ENCODE results near the gene FLT3LG.
A peak's percentile ranks its signal among the peaks of the same experiment; 100 is the strongest.

The FLT3LG gene

DNA sequence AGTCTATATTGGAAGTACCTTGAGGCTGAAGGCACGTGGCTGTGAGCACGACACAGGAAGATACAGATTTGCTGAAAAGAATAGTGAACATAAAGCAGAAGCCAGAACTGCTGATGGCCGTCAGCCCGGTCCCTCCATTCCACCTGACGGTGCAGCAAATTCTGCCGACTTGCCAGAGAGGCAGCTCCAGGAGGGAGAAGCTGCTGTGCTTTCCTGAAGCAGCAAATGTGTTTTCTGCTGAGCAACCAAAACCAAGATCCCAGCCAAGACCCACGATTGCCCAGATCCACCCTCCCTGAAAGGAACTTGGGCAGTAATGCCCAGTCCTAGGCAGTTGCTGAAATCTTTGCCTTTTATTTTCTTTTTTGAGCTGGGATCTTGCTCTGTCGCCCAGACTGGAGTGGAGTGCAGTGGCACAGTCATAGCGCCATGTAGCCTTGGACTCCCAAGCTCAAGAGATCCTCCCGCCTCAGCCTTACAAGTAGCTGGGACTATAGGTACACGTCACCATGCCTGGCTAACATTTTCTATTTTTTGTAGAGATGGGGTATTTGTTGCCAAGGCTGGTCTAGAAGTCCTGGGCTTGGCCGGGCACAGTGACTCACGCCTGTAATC, 46.8 kb downstream of the FLT3LG start:
- DNase-seq: no peak

DNA sequence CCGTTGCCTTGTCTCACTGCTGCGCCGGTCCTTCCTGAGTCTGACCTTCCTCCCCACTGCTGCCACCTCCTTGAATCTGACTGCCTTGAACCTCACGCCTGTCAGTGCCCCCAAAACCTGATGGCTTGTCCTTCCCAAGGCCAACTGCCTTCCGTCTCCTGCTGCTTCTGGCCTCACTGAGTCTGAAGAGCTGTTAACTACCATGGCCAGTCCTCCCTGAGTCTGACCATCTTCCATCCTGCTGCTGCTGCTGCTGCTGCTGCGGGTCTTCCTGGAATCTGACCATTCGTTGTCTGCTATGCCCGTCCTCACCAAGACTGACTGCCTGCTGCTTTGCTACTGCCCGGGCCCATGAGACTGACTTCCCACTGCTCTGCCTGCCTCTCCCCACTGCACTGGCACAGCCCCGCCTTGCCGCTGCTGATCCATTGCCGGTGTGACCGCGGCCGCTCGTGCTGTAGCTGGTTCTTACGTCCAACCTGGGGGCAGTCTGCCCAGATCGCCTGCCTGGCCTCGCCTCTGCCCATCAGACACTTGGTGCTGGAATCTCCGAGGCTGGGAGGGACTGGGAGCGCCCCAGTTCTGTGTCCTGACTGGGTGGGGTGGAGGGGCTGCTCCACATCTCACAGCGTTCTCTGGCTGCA, 50.9 kb downstream of the FLT3LG start:
- no peak for DNase-seq

DNA sequence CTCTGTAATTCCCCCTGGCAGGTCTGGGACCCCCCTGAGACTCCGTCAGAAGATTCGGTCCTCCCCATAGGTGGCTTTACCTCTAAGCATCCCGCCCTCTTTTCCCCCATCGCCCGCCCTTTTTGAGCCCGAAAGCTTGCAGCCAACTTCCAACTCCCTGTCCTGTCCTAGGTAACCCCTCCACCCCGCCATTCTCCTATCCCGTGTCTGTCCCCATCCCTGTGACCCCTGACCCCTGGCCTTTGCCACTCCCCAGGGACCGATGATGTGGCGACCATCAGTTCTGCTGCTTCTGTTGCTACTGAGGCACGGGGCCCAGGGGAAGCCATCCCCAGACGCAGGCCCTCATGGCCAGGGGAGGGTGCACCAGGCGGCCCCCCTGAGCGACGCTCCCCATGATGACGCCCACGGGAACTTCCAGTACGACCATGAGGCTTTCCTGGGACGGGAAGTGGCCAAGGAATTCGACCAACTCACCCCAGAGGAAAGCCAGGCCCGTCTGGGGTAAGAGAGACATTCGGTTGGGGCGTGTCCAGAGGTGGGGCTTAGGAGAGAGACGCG, 54.3 kb downstream of the FLT3LG start:
- DNase-seq: no peak

DNA sequence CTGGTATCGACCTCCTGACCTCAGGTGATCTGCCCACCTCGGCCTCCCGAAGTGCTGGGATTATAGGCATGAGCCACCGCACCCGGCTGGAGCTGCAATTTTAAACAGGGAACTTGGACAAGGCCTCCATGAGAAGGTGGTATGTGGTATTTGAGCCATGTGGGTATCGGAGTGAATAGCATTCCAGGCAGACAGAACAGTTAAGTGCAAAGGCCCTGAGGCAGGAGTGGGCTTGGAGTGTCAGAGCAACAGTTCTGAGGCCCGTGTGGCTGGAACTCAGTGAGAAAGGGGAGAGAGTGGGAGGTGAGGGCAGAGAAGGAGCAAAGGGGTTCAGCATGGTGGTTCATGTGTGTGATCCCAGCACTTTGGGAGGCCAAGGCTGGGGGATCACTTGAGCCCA, 56.7 kb downstream of the FLT3LG start:
- no peak for DNase-seq

DNA sequence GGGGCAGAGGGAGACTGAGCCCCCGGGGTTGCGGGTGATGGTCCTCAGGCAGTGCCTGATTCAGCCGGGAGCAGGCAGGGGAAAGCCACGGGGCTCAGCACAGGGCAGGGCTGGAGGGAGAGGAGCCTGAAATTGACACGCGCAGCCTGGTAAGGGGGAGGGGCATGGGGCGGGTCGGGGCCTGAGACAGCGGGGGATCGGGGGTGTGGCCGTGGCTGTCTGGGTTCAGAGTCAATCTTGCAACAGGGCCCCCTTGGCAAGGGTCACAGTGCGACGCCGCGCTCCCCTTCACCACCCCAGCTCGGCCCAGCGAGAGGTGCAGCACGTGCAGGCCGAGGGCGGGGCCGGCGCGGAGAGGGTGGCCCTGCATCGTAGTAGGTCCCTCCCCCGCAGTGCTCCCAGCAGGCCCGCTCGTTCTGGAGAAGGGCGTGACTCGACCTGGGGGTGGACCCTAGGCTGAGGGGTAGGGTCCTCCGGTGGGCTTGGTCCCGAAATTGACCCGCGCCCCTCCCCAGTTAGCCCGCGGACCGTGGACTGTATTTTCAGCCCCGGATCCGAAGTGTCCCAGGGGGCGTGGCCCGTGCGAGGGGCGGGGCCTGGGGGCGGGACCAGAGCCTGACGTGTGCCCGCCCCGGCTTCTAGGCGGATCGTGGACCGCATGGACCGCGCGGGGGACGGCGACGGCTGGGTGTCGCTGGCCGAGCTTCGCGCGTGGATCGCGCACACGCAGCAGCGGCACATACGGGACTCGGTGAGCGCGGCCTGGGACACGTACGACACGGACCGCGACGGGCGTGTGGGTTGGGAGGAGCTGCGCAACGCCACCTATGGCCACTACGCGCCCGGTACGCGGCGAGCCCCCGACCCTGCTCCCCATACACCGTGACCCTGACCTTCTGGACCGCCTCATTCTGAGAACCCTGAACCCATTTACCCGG, 59.8 kb downstream of the FLT3LG start:
- peak; percentile 62 for DNase-seq

DNA sequence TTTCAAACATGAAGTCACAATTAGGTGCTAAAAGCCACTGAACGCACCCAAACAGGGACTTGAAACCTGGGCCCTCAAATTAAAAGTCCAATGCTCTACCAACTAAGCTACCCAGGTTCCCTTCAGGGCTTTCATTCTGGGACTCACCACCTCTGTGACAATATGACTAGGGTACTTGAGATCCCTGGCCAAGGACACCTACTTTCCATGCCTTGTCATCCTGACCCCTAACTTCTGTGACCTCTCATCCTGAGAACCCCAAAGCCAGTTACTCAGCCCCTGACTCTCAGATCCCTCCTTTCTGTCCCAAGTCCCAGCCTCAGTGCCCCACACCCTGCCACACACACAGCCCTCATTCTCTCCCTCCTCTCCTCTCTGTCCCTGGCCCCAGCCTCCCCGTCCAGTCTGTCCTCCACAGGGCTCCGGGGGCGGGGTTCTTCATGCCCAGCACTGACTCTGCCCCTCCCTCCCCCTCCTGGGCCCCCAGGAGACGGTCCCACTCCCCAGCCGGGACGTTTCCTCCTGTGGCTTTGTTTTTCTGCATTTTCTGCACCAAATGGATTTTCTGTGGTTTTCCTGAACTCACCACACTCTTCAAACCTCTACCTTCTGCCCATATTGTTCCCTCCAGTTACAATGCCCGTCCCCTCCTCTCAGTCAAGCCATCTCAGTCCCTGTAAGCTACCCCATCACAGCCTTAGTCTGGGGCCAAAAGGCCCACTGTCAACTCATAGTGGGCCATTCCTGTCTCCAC, 60.8 kb downstream of the FLT3LG start:
- no peak for DNase-seq
